ENCODE results near the gene KPNA2. TPM values are rescaled to one million over a fixed set of nuclear protein-coding genes. Genes with fewer than 3 reads are reported as not detected.
A peak's percentile ranks its signal among the peaks of the same experiment; 100 is the strongest.
"Not testable (repeated sequence)": the region's sequence is repeated elsewhere in the genome, so short reads cannot be mapped to it uniquely, and the experiment has no call there.

KPNA2 gene
- total RNA-seq, 5 donors from 2014 or later (not counting 1 experiment from before 2014, with no cell fraction given), result 10.1 to 58.1 (median 13.9) TPM

DNA sequence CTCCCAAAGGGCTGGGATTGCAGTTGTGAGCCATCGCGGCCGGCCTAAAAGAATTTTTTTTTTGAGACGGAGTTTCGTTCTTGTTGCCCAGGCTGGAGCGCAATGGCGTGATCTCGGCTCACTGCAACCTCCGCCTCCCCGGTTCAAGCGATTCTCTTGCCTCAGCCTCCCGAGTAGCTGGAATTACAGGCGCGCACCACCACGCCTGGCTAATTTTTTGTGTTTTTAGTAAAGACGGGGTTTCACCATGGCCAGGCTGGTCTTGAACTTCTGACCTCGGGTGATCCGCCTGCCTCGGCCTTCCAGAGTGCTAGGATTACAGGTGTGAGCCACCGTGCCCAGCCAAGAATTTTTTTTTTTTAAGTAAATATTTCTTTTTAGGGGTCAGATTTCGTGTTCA is 17.0 kb upstream of the KPNA2 start:
- POLR2A ChIA-PET, result interaction anchor here in 1 of 2 donors (1.7 kb wide), 1 partner anchor 17 kb away, joined by 4 read pairs; the partner anchor contains the start of gene KPNA2
- H3K4me1 Mint-ChIP-seq, result peaks cover 14 to 24% (median 23%) of the 10 kb centered on the region in 3 donors
- H3K9me3 Mint-ChIP-seq; ATAC-seq (replicated peaks in 1 of 4); H3K4me3 ChIP-seq (ENCODE audit: control insufficient read depth in 1 of 2, extremely low read depth in 1 of 2, low read length in 1 of 2); DNase-seq; H3K27me3 ChIP-seq (replicated peaks in 1 of 2; ENCODE audit: control insufficient read depth in 2 of 2, extremely low read depth in 1 of 2, insufficient read depth in 2 of 2, low read length in 1 of 2); H3K9me3 ChIP-seq; H3K27me3 Mint-ChIP-seq; H3K27ac ChIP-seq (ENCODE audit: low read length); H3K36me3 ChIP-seq (ENCODE audit: control insufficient read depth in 2 of 2, extremely low read depth in 1 of 2, insufficient read depth in 1 of 2, low read length in 1 of 2); H3K4me3 Mint-ChIP-seq; H3K36me3 Mint-ChIP-seq; H3K4me1 ChIP-seq (ENCODE audit: control insufficient read depth in 1 of 2, extremely low read depth in 1 of 2, insufficient read depth in 2 of 2, low read length in 2 of 2); H3K27ac Mint-ChIP-seq: not testable (repeated sequence)
- CTCF ChIA-PET, result interaction anchor here in 1 of 2 donors (1.0 kb wide), 1 partner anchor 9 kb away, joined by 4 read pairs; no protein-coding TSS in a partner anchor
- 100% methylated on average over 12 of the region's 21 CpGs for WGBS (ENCODE audit: insufficient coverage)

DNA sequence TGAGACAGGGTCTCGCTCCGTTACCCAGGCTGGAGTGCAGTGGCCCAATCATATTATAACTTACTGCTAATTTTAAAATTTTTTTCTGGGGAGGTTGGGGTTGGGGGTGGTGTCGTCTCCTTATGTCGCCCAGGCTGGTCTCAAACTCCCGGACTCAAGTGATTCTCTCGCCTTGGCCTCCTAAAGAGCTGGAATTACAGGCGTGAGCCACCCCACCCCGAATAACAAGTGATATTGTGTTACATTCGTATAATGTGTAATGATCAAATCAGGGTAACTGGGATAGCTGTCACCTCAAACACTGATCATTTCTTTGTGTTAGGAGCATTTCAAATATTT is 16.2 kb upstream of the KPNA2 start:
- ChIA-PET CTCF (interaction anchor here (0.5 to 1.5 kb wide), 4 partner anchors 10 to 182 kb away, joined by 3 to 4 read pairs (median 4); no protein-coding TSS in a partner anchor), POLR2A (interaction anchor here in 1 of 2 donors (0.6 to 1.7 kb wide), 3 partner anchors 16 to 1419 kb away, joined by 3 to 4 read pairs (median 3); partner anchors contain the start of gene KPNA2)
- Mint-ChIP-seq H3K27me3 (peaks cover 3% of the 10 kb centered on the region in 2 donors), H3K36me3 (no peaks in the 10 kb centered on the region), H3K4me1 (peaks cover 14 to 24% (median 23%) of the 10 kb centered on the region in 3 donors), H3K4me3 (peak overlapping the region; percentile 82 to 93 (median 85)), H3K9me3 (peaks cover 0 to 2% (median 0%) of the 10 kb centered on the region in 3 donors), H3K27ac (peak overlapping the region in 1 of 2 donors; percentile 96)
- WGBS (ENCODE audit: insufficient coverage), result no CpG with 5 or more reads among the region's 9 CpGs
- no peak for ATAC-seq (replicated peaks in 1 of 4)
- DNase-seq, result no peak
- no peaks in the 10 kb centered on the region for H3K9me3 ChIP-seq
- H3K27me3 ChIP-seq (replicated peaks in 1 of 2; ENCODE audit: control insufficient read depth in 2 of 2, extremely low read depth in 1 of 2, insufficient read depth in 2 of 2, low read length in 1 of 2), result no peaks in the 10 kb centered on the region
- H3K27ac ChIP-seq (ENCODE audit: low read length), result peak overlapping the region; percentile 7
- H3K4me3 ChIP-seq (ENCODE audit: control insufficient read depth in 1 of 2, extremely low read depth in 1 of 2, low read length in 1 of 2), result peak overlapping the region in 1 of 2 donors; percentile 67
- H3K4me1 ChIP-seq (ENCODE audit: control insufficient read depth in 1 of 2, extremely low read depth in 1 of 2, insufficient read depth in 2 of 2, low read length in 2 of 2), result peaks cover 0 to 10% of the 10 kb centered on the region in 2 experiments
- H3K36me3 ChIP-seq (ENCODE audit: control insufficient read depth in 2 of 2, extremely low read depth in 1 of 2, insufficient read depth in 1 of 2, low read length in 1 of 2), result no peaks in the 10 kb centered on the region

DNA sequence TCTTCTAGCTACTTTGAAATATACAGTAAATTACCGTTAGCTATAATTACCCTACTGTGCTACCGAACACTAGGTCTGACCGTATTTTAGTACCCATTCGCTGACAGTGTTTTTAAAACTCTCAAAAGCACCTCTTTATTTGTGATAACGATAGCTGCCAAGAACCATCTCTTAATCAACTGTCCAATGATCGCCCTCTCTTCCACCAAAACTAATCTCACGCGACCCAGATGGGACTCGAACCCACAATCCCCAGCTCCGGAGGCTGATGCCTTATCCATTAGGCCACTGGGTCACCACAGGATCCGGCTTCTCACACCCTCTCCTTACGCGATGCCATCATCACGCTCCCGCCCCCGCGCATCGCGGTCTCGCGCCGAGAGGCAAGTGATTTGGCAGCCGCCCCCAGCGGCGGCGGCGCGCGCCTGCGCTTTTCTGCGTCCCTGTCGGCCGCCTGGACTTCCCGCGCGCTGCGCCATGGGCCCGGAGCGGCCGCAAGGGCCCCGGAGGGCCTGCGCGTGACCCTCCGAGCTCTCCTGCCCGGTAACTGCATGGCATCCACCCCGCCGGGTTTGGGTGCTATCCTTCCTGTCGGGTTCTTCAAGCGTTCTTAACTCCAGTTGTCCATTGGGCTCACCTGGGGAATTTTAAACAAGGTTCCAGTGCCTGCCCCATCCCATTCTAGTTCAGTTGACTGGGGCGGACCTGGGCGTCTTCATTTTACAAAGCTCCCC is 15.7 kb upstream of the KPNA2 start:
- peaks cover 0 to 2% (median 0%) of the 10 kb centered on the region in 3 donors for H3K9me3 Mint-ChIP-seq
- WGBS (ENCODE audit: insufficient coverage), result under 1% methylated on average over 50 of the region's 51 CpGs
- H3K9me3 ChIP-seq, result no peaks in the 10 kb centered on the region
- CTCF ChIA-PET, result interaction anchor here (0.5 to 1.5 kb wide), 5 partner anchors 11 to 182 kb away, joined by 3 to 4 read pairs (median 3); no protein-coding TSS in a partner anchor
- H3K27me3 ChIP-seq (replicated peaks in 1 of 2; ENCODE audit: control insufficient read depth in 2 of 2, extremely low read depth in 1 of 2, insufficient read depth in 2 of 2, low read length in 1 of 2), result no peaks in the 10 kb centered on the region
- peak overlapping the region; percentile 82 to 93 (median 85) for H3K4me3 Mint-ChIP-seq
- H3K36me3 Mint-ChIP-seq, result no peaks in the 10 kb centered on the region
- H3K4me3 ChIP-seq (ENCODE audit: control insufficient read depth in 1 of 2, extremely low read depth in 1 of 2, low read length in 1 of 2), result peak overlapping the region; percentile 67 to 71
- no peaks in the 10 kb centered on the region for H3K36me3 ChIP-seq (ENCODE audit: control insufficient read depth in 2 of 2, extremely low read depth in 1 of 2, insufficient read depth in 1 of 2, low read length in 1 of 2)
- peaks cover 14 to 24% (median 23%) of the 10 kb centered on the region in 3 donors for H3K4me1 Mint-ChIP-seq
- H3K27me3 Mint-ChIP-seq, result peaks cover 3% of the 10 kb centered on the region in 2 donors
- DNase-seq (peak; percentile 86 to 99 (median 94)), ATAC-seq (replicated peaks in 1 of 4) (peak; percentile 90 to 93 (median 93))
- POLR2A ChIA-PET, result interaction anchor here (0.6 to 1.7 kb wide), 5 partner anchors 15 to 1419 kb away, joined by 3 to 17 read pairs (median 3); partner anchors contain the start of gene KPNA2 (in 1 of the 2)
- peak overlapping the region; percentile 59 for H3K27ac ChIP-seq (ENCODE audit: low read length)
- peak overlapping the region; percentile 91 to 96 for H3K27ac Mint-ChIP-seq
- peaks cover 0 to 10% of the 10 kb centered on the region in 2 experiments for H3K4me1 ChIP-seq (ENCODE audit: control insufficient read depth in 1 of 2, extremely low read depth in 1 of 2, insufficient read depth in 2 of 2, low read length in 2 of 2)

DNA sequence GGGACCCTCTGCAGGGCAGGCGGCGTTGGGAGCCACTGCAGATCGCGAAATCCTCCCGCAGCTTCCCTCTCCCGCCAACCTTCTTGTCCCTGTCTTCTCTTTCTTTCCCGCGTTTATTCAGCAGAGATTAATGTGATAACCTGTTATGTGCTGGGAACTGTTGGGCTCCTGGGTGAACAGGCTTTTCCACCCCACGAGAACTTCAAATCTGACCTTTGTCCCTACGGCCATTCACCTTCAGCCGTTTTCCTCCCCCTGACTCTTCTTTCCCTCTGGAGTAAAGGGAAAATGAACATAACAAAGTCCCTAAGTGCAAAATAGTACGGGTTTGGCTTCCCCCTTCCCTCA is 15.2 kb upstream of the KPNA2 start:
- Mint-ChIP-seq H3K4me1 (peaks cover 14 to 24% (median 23%) of the 10 kb centered on the region in 3 donors), H3K9me3 (peaks cover 0 to 2% (median 0%) of the 10 kb centered on the region in 3 donors), H3K4me3 (peak overlapping the region; percentile 82 to 93 (median 85)), H3K36me3 (no peaks in the 10 kb centered on the region), H3K27ac (peak overlapping the region; percentile 76 to 96), H3K27me3 (peaks cover 3% of the 10 kb centered on the region in 2 donors)
- Histone ChIP-seq H3K9me3 (no peaks in the 10 kb centered on the region), H3K4me3 (ENCODE audit: control insufficient read depth in 1 of 2, extremely low read depth in 1 of 2, low read length in 1 of 2) (peak overlapping the region; percentile 67 to 71), H3K27me3 (replicated peaks in 1 of 2; ENCODE audit: control insufficient read depth in 2 of 2, extremely low read depth in 1 of 2, insufficient read depth in 2 of 2, low read length in 1 of 2) (no peaks in the 10 kb centered on the region), H3K36me3 (ENCODE audit: control insufficient read depth in 2 of 2, extremely low read depth in 1 of 2, insufficient read depth in 1 of 2, low read length in 1 of 2) (no peaks in the 10 kb centered on the region), H3K4me1 (ENCODE audit: control insufficient read depth in 1 of 2, extremely low read depth in 1 of 2, insufficient read depth in 2 of 2, low read length in 2 of 2) (peaks cover 0 to 10% of the 10 kb centered on the region in 2 experiments), H3K27ac (ENCODE audit: low read length) (peak overlapping the region; percentile 59)
- ChIA-PET POLR2A (interaction anchor here (0.7 to 1.7 kb wide), 3 partner anchors 15 to 435 kb away, joined by 3 to 17 read pairs (median 4); partner anchors contain the start of gene KPNA2 (in 1 of the 2)), CTCF (interaction anchor here (0.9 to 1.5 kb wide), 2 partner anchors 21 to 57 kb away, joined by 3 to 4 read pairs; no protein-coding TSS in a partner anchor)
- WGBS (ENCODE audit: insufficient coverage), result no CpG with 5 or more reads among the region's 12 CpGs
- DNase-seq (peak in 1 of 35 experiments; percentile 19), ATAC-seq (replicated peaks in 1 of 4) (no peak)

DNA sequence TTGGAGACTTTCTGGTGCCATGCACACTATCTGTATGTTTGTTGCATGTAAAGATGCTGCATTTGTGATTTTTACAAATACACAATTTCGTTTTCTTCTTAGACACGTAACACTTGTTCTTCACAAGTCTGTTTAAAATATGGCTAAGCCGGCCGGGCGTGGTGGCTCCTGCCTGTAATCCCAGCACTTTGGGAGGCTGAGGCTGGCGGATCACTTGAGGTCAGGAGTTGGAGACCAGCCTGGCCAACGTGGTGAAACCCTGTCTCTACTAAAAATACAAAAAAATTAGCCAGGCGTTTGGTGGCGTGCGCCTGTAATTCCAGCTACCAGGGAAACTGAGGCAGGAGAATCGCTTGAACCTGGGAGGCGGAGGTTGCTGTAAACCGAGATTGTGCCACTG is 14.7 kb upstream of the KPNA2 start:
- not testable (repeated sequence) for H3K9me3 Mint-ChIP-seq; H3K9me3 ChIP-seq; H3K4me1 ChIP-seq (ENCODE audit: control insufficient read depth in 1 of 2, extremely low read depth in 1 of 2, insufficient read depth in 2 of 2, low read length in 2 of 2); H3K27me3 ChIP-seq (replicated peaks in 1 of 2; ENCODE audit: control insufficient read depth in 2 of 2, extremely low read depth in 1 of 2, insufficient read depth in 2 of 2, low read length in 1 of 2); H3K36me3 ChIP-seq (ENCODE audit: control insufficient read depth in 2 of 2, extremely low read depth in 1 of 2, insufficient read depth in 1 of 2, low read length in 1 of 2); ATAC-seq (replicated peaks in 1 of 4); H3K36me3 Mint-ChIP-seq; H3K27me3 Mint-ChIP-seq; DNase-seq
- H3K4me3 ChIP-seq (ENCODE audit: control insufficient read depth in 1 of 2, extremely low read depth in 1 of 2, low read length in 1 of 2), result peak overlapping the region in 1 of 2 donors; percentile 71
- 90% methylated on average over 10 of the region's 13 CpGs for WGBS (ENCODE audit: insufficient coverage)
- peak overlapping the region; percentile 76 to 96 for H3K27ac Mint-ChIP-seq
- peak overlapping the region; percentile 82 to 93 (median 85) for H3K4me3 Mint-ChIP-seq
- peak overlapping the region; percentile 59 for H3K27ac ChIP-seq (ENCODE audit: low read length)
- peaks cover 14 to 24% (median 20%) of the 10 kb centered on the region in 3 donors for H3K4me1 Mint-ChIP-seq
- CTCF ChIA-PET, result interaction anchor here in 1 of 2 donors (0.9 kb wide), 1 partner anchor 21 kb away, joined by 3 read pairs; no protein-coding TSS in a partner anchor
- POLR2A ChIA-PET, result interaction anchor here (0.7 to 1.0 kb wide), 2 partner anchors 19 to 435 kb away, joined by 3 to 17 read pairs; no protein-coding TSS in a partner anchor

DNA sequence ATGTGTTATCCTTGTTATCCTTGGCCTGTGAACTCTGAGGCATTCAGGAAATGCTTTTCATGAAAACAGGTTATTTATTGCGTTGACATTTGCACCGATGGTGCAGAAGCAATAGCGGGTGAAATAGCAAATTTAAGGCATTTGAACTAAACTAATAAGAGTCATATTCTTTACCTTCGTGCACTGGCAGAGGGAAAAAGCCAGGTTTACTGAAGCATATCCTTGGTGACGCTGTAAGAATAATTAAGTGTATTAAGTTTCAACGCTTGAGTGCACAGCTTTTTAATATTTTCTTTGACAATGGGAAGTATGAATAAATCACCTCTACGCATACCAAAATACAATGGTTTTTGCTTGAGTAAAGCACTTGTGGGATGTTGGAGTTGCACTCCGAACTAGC is 13.6 kb upstream of the KPNA2 start:
- Histone ChIP-seq H3K4me1 (ENCODE audit: control insufficient read depth in 1 of 2, extremely low read depth in 1 of 2, insufficient read depth in 2 of 2, low read length in 2 of 2) (peaks cover 0 to 10% of the 10 kb centered on the region in 2 experiments), H3K4me3 (ENCODE audit: control insufficient read depth in 1 of 2, extremely low read depth in 1 of 2, low read length in 1 of 2) (no peak overlapping the region), H3K9me3 (no peaks in the 10 kb centered on the region), H3K27ac (ENCODE audit: low read length) (no peak overlapping the region), H3K36me3 (ENCODE audit: control insufficient read depth in 2 of 2, extremely low read depth in 1 of 2, insufficient read depth in 1 of 2, low read length in 1 of 2) (no peaks in the 10 kb centered on the region), H3K27me3 (replicated peaks in 1 of 2; ENCODE audit: control insufficient read depth in 2 of 2, extremely low read depth in 1 of 2, insufficient read depth in 2 of 2, low read length in 1 of 2) (no peaks in the 10 kb centered on the region)
- peaks cover 3% of the 10 kb centered on the region in 2 donors for H3K27me3 Mint-ChIP-seq
- peaks cover 14 to 20% (median 18%) of the 10 kb centered on the region in 3 donors for H3K4me1 Mint-ChIP-seq
- ATAC-seq (replicated peaks in 1 of 4) (no peak), DNase-seq (no peak)
- POLR2A ChIA-PET, result no interaction called here
- 100% methylated on average over 2 of the region's 8 CpGs for WGBS (ENCODE audit: insufficient coverage)
- peak overlapping the region; percentile 10 to 32 (median 22) for H3K4me3 Mint-ChIP-seq
- H3K27ac Mint-ChIP-seq, result no peak overlapping the region
- H3K9me3 Mint-ChIP-seq, result peaks cover 0 to 2% (median 0%) of the 10 kb centered on the region in 3 donors
- CTCF ChIA-PET, result interaction anchor here in 1 of 2 donors (0.6 kb wide), 2 partner anchors 14 to 443 kb away, joined by 4 to 11 read pairs; partner anchors contain the start of gene KPNA2
- H3K36me3 Mint-ChIP-seq, result no peaks in the 10 kb centered on the region
